Uterus (tissue), 2 donors: Measurements from ENCODE around the gene KIT.

ENCODE experiments used
- POLR2A ChIP-seq, 2 donors: fragments of 450-650 bp; IDR thresholded peaks; one replicate each; pipeline ENCODE4 v1.6.1; 2016; ENCODE audit warnings: antibody characterized with exemption in 2 of 2, mild to moderate bottlenecking in 1 of 2, moderate library complexity in 1 of 2
- TF ChIP-seq, protein P1 (sequence below), 4 experiments: fragments of 200-600 bp in 2 of 4; fragments of 450-650 bp in 2 of 4; sonication (generic) in 2 of 4; IDR thresholded peaks; one replicate each; pipeline ENCODE4 v1.5.1; 2016 to 2019; ENCODE audit warnings: antibody characterized with exemption in 4 of 4, mild to moderate bottlenecking in 2 of 4, moderate library complexity in 1 of 4

DNA sequence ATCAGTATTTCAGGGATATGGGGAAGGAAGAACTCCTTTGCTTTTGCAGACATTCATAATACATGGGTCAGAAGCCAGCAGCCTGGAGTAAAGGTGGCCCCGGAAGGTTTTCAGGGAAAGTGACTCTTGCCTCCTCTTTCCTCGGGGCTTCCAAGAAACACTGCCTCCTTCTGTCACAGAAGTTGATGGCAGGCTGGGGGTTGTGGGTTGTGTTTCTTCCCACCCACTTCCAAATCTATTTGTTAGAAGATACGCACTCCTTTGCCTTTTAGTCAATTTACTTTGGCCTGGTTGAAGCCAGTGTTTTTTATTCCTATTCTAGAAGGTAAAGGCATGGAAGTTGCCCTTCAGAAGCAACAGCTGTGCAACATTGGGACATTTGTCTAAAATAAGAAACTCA lies 19.7 kb downstream of the KIT start:
- no peak for TF ChIP-seq POLR2A (IDR thresholded peaks at IDR 0.05)
- TF ChIP-seq, protein P1, sequence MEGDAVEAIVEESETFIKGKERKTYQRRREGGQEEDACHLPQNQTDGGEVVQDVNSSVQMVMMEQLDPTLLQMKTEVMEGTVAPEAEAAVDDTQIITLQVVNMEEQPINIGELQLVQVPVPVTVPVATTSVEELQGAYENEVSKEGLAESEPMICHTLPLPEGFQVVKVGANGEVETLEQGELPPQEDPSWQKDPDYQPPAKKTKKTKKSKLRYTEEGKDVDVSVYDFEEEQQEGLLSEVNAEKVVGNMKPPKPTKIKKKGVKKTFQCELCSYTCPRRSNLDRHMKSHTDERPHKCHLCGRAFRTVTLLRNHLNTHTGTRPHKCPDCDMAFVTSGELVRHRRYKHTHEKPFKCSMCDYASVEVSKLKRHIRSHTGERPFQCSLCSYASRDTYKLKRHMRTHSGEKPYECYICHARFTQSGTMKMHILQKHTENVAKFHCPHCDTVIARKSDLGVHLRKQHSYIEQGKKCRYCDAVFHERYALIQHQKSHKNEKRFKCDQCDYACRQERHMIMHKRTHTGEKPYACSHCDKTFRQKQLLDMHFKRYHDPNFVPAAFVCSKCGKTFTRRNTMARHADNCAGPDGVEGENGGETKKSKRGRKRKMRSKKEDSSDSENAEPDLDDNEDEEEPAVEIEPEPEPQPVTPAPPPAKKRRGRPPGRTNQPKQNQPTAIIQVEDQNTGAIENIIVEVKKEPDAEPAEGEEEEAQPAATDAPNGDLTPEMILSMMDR (IDR thresholded peaks at IDR 0.05): no peak
